Astrocyte of the cerebellum (primary cell): ENCODE measurements around the gene TBCCD1.
"Not testable (repeated sequence)": the region's sequence is repeated elsewhere in the genome, so short reads cannot be mapped to it uniquely, and the experiment has no call there.

ENCODE experiments used
- DNase-seq: peaks from one replicate; pipeline ENCODE4 v3.0.0-alpha.2; 2011; ENCODE audit warnings: low read depth
- H3K4me3 ChIP-seq: 2 replicates; pipeline ENCODE4 v1.5.1; 2011; ENCODE audit warnings: mild to moderate bottlenecking, low read depth, low read length, moderate library complexity
- CTCF ChIP-seq: IDR thresholded peaks from 2 replicates; pipeline ENCODE4 v1.5.1; 2012; ENCODE audit warnings: low read length, low read depth, moderate library complexity, mild to moderate bottlenecking; ENCODE audit errors: missing control alignments
- in situ Hi-C: cut with HindIII; loops from 2 replicates; pipeline ENCODE4 v1.10.0; 2017; ENCODE audit warnings: low sequenced_read_pairs

Gene TBCCD1

GRCh38 chr3:186540221-186540834 is 26.8 kb downstream of the TBCCD1 start:
- peak; percentile 75 for DNase-seq
- H3K4me3 ChIP-seq = no peak overlapping the region
- TF ChIP-seq CTCF = peak; percentile 53
- in situ Hi-C loops = loop anchor here (25.0 kb wide), 1 partner anchor 553 kb away; no protein-coding TSS in a partner anchor

- no peak for TF ChIP-seq CTCF
- no peak for DNase-seq
- in situ Hi-C loops = loop anchor here (25.0 kb wide), 1 partner anchor 551 kb away; no protein-coding TSS in a partner anchor
- H3K4me3 ChIP-seq = no peak overlapping the region
Measured at GRCh38 chr3:186538779-186539178, 28.4 kb downstream of the TBCCD1 start.

- in situ Hi-C loops = loop anchor here (25.0 kb wide), 1 partner anchor 550 kb away; no protein-coding TSS in a partner anchor
- DNase-seq = no peak
- no peak overlapping the region for H3K4me3 ChIP-seq
- no peak for TF ChIP-seq CTCF
Measured at GRCh38 chr3:186536883-186537844, 30.0 kb downstream of the TBCCD1 start.

GRCh38 chr3:186534113-186534669 is 32.9 kb downstream of the TBCCD1 start:
- no peak for TF ChIP-seq CTCF
- no peak overlapping the region for H3K4me3 ChIP-seq
- DNase-seq = no peak
- in situ Hi-C loops = loop anchor here (25.0 kb wide), 1 partner anchor 547 kb away; no protein-coding TSS in a partner anchor

- DNase-seq = no peak
- no peak overlapping the region for H3K4me3 ChIP-seq
- TF ChIP-seq CTCF = no peak
- in situ Hi-C loops = loop anchor here (25.0 kb wide), 1 partner anchor 545 kb away; no protein-coding TSS in a partner anchor
Measured at GRCh38 chr3:186532598-186533072, 34.5 kb downstream of the TBCCD1 start.

GRCh38 chr3:186531694-186532093 is 35.4 kb downstream of the TBCCD1 start:
- in situ Hi-C loops = loop anchor here (25.0 kb wide), 1 partner anchor 544 kb away; no protein-coding TSS in a partner anchor
- DNase-seq, H3K4me3 ChIP-seq: not testable (repeated sequence)
